HPDE6-E6E7 (cell line): Measurements from ENCODE around the gene MYMX.

Experiments
- DNase-seq: peaks from one replicate; pipeline ENCODE4 v3.0.0; 2011; ENCODE audit warnings: missing footprints; ENCODE audit errors: extremely low spot score

The MYMX gene

DNA sequence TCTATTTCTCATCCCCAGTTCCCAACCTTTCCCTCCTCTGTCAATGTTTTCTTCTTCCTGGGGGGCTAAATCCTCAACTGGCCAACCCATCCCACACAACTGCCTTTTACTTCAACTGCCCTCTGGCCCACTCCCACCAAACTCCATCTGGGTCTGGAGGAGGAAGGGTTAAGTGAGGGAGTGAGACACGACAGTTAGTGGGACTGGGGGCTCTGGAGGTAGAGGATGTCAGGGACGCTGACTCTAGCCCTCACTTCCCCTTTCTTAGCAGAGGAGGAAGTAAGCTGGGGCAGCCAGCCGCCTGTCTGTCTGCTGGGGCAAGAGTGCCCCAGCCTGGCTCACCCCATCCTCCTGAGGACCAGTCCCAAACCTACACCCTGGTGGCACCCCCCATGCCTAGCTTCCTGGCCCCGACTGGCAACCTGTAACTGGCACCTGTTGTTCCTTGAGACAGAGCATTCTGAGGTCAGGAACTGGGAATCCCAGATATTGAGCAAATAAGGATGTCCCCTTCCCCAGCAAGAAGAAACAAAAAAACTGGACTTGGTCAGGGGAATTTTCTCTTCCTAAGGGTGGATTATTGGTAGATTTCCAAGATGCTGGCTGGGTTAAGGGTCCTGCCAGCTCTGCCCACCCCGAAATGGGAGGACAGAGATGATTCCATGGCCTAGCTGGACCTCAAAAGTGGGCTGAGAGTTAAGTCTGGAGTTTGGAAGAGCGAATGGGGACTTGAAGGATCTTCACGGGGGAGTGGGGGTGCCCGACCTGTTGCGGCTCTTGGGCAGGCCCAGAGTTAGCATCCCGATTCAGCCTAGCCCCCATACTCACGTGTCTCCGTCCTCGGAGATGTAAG is 47.7 kb downstream of the MYMX start:
- no peak for DNase-seq

DNA sequence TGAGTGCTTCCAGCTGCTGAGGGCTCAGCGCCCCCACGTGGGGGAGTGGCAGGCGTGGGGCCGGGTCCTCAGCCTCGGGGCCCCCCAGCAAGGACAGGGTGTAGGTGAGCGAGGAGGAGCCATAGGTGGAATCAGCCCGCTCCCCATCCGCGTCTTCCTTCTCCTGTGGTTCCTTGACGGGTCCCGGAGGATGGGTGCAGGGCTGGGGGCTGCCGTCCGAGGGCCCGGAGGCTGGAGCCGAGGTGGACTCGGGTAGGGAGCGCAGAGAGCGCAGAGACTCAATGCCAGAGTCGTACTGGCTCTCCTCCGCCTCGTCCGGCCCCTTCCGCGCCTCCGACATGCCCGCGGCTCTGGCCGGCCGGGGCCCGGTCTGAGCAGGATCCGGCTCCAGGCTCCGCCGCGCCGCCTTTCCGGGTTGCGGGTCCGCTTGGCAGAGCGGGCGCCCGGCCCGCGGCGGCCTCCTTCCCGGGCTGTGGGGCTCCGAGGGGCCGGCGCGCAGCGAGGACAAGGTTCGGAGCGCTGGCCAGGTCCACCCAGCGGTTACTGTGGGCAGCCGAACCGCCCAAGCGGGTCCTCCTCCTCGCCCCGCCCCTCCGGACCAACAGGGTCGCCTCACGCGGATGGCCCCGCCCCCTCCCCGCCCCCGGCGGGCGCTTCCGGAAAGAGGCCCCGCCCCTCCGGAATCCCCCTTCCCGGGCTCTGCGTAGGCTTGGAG is 48.4 kb downstream of the MYMX start, which contains the start of gene NFKBIE:
Gene NFKBIE (minus strand): TSS at position 545 of the 715 bp plus-strand sequence. CDS start 205 bp downstream, at position 340.
- DNase-seq, result peak; percentile 93

DNA sequence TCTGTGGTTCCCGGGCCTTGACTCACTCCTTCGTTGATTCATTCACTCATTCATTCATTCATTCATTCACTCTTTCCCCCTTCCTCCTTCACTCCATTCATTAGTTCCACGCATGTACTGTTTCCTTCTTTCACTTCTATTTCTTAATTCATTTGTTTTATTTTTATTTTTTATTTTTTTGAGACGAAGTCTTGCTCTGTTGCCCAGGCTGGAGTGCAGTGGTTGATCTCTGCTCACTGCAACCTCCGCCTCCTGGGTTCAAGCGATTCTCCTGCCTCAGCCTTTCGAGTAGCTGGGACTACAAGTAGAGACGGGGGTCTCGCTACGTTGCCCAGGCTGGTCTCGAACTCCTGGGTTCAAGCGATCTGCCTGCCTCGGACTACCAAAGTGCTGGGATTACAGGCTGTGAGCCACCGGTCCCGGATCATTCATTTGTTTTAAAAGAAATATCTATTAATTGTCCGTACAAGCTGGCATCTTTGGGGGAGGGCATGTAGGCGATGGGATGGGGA is 49.1 kb downstream of the MYMX start:
- DNase-seq, result no peak

DNA sequence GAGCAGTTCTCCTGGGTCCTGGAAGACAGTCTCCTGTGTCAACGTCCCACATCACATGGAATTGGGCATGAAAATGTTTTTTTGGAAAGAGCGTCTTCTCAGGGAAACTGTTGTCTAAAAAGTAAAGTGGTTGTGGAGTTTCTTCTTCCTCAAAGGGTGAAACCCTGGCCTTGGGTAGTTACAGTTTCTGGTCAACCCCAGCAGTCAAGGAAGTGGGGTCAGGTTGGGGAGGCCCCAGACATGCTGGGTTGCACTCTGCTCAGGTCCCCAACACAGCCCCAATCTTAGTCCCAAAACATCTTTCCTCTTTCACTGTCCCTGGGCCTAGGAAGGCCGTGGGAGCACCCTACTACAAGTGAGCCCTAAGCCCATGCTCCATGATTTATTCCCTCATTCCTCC is 49.6 kb downstream of the MYMX start:
- no peak for DNase-seq

DNA sequence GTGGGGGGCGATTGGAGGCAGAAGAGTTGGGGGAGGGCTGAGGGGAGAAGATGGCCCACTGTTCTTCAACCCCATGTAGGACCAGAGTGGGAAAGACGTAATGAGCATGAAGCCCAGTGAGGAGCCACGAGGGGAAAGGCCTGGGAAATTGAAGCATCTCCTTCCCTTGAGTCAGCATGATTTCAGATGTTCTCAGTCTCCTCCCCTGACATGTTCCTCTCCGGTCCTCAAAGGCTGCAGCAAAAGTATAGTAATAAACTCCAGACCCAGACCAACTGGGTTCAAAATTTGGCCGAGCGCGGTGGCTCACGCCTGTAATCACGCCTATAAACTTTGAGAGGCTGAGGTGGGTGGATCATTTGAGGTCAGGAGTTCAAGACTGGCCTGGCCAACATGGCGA is 50.5 kb downstream of the MYMX start:
- DNase-seq, result no peak
